Heart left ventricle (tissue), 13 donors: Measurements from ENCODE around the gene RNF224.

Source experiments
- POLR2A ChIP-seq, 2 donors: fragments of 450-650 bp; IDR thresholded peaks; one replicate each; pipeline ENCODE4 v1.6.1; 2017; ENCODE audit warnings: antibody characterized with exemption in 2 of 2, mild to moderate bottlenecking in 2 of 2, moderate library complexity in 2 of 2
- TF ChIP-seq, protein P1 (sequence below), 12 donors: fragments of 200-600 bp; sonication (generic) in 4 of 12; IDR thresholded peaks; one replicate each; pipeline versions ENCODE4 v1.5.0 to v1.8.0; 2018 to 2022; ENCODE audit warnings: antibody characterized with exemption in 12 of 12, mild to moderate bottlenecking in 5 of 12
- donor health status: ischemic (EF 13 %, LVEDD 7.1; RV severe dilation, severe dysfunction).
- donor health status: DM: no; HTN: yes; CAD: no.
- donor health status: DM: no; HTN: no; CAD: no.
- donor health status: ischemic (EF 25% LVEDD 6.9; RV normal size, moderate dysfunction).
- donor health status: ischemic (EF 25% LVEDD 5.7; RV mildly dilated, moderate dysfunction).
- donor health status: ischemic (EF 35%, LVEDD 5.7; RV mildly dilated, moderate dysfunction).
- donor health status: nonischemic (EF 11% LVEDD 7.7; RV severe dilation, severe dysfunction).
- donor health status: DM: yes; HTN: yes; CAD: no.
- donor health status: PGD.
- donor health status: ischemic (EF 29% LVEDD 5.4; RV normal size, mild dysfunction).
- donor health status: nonischemic (EF 23%, LVEDD 6.1; RV moderate dilation, normal function).

GRCh38 chr9:137262909-137263285 lies 35.6 kb downstream of the RNF224 start:
- TF ChIP-seq, protein P1, sequence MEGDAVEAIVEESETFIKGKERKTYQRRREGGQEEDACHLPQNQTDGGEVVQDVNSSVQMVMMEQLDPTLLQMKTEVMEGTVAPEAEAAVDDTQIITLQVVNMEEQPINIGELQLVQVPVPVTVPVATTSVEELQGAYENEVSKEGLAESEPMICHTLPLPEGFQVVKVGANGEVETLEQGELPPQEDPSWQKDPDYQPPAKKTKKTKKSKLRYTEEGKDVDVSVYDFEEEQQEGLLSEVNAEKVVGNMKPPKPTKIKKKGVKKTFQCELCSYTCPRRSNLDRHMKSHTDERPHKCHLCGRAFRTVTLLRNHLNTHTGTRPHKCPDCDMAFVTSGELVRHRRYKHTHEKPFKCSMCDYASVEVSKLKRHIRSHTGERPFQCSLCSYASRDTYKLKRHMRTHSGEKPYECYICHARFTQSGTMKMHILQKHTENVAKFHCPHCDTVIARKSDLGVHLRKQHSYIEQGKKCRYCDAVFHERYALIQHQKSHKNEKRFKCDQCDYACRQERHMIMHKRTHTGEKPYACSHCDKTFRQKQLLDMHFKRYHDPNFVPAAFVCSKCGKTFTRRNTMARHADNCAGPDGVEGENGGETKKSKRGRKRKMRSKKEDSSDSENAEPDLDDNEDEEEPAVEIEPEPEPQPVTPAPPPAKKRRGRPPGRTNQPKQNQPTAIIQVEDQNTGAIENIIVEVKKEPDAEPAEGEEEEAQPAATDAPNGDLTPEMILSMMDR (IDR thresholded peaks at IDR 0.05), result no peak
- TF ChIP-seq POLR2A (IDR thresholded peaks at IDR 0.05), result no peak
